ENCODE results near the gene UVRAG.

The UVRAG gene

DNA sequence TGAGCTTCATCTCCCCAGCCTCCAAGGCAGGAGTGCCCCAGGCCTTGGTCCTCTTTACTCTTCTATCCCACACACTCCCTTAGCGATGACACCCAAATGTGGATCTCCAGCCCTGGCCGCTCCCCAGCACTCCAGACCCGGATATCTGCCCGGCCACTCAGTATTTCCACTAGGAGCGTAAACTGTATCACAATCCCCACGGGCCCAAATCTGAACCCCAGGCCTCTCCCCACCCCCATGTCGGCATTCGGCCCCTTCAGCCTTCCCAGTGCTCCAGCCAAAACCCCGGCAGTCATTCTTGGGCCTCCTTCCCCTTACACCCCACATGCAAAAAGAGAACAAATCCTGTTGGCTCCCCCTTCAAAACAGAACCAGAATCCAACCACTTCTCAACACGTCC is 370.5 kb downstream of the UVRAG start:
- no peak overlapping the region for H3K4me2 ChIP-seq
- H3K9ac ChIP-seq, result no peak overlapping the region
- H3K4me1 ChIP-seq (ENCODE audit: low read depth, poor library complexity, severe bottlenecking), result no peaks in the 10 kb centered on the region
- no peaks in the 10 kb centered on the region for H3K36me3 ChIP-seq (ENCODE audit: insufficient read depth)
- no peaks in the 10 kb centered on the region for H3K79me2 ChIP-seq (ENCODE audit: insufficient read depth, low read depth)
- H3K27ac ChIP-seq, result no peak overlapping the region
- H4K20me1 ChIP-seq (ENCODE audit: insufficient read depth), result no peaks in the 10 kb centered on the region
- H3K4me3 ChIP-seq (IDR thresholded peaks at IDR 0.05; ENCODE audit: insufficient read depth, low read depth, low read length), result no peak overlapping the region
- H3K27me3 ChIP-seq (ENCODE audit: insufficient read depth, low read depth), result no peaks in the 10 kb centered on the region
- H2AFZ ChIP-seq (ENCODE audit: low read depth), result no peak overlapping the region
- TF ChIP-seq, protein P1, sequence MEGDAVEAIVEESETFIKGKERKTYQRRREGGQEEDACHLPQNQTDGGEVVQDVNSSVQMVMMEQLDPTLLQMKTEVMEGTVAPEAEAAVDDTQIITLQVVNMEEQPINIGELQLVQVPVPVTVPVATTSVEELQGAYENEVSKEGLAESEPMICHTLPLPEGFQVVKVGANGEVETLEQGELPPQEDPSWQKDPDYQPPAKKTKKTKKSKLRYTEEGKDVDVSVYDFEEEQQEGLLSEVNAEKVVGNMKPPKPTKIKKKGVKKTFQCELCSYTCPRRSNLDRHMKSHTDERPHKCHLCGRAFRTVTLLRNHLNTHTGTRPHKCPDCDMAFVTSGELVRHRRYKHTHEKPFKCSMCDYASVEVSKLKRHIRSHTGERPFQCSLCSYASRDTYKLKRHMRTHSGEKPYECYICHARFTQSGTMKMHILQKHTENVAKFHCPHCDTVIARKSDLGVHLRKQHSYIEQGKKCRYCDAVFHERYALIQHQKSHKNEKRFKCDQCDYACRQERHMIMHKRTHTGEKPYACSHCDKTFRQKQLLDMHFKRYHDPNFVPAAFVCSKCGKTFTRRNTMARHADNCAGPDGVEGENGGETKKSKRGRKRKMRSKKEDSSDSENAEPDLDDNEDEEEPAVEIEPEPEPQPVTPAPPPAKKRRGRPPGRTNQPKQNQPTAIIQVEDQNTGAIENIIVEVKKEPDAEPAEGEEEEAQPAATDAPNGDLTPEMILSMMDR (conservative IDR thresholded peaks at IDR 0.05; ENCODE audit: low read depth, low read length), result no peak

DNA sequence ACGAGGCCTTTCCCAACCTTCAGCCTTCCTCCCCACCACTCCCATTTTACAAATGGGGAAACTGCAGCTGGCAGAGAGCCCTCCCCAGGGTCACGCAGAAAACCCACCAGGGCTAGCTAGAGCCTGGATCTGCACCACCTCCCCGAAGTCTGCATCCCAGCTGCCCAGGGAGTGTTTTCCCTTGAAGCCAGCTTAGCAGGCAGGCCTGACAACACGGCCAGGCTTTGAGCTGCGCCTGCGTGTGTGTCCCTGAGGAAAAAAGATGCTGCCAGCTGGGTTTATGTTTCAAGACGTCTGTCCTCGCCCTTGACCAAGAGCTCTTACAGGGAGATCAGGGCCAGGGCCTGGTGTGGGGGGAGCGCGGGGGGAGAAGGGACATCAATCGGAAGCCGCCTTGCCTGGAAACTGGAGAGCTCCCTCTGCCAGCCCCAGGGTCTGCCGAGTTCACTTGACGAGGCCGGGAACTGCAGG is 371.0 kb downstream of the UVRAG start:
- Histone ChIP-seq H3K4me1 (ENCODE audit: low read depth, poor library complexity, severe bottlenecking) (no peaks in the 10 kb centered on the region), H3K4me2 (no peak overlapping the region), H3K79me2 (ENCODE audit: insufficient read depth, low read depth) (no peaks in the 10 kb centered on the region), H2AFZ (ENCODE audit: low read depth) (no peak overlapping the region), H3K27ac (no peak overlapping the region), H3K27me3 (ENCODE audit: insufficient read depth, low read depth) (no peaks in the 10 kb centered on the region), H4K20me1 (ENCODE audit: insufficient read depth) (no peaks in the 10 kb centered on the region), H3K9ac (no peak overlapping the region), H3K4me3 (IDR thresholded peaks at IDR 0.05; ENCODE audit: insufficient read depth, low read depth, low read length) (no peak overlapping the region), H3K36me3 (ENCODE audit: insufficient read depth) (no peaks in the 10 kb centered on the region)
- TF ChIP-seq, protein P1 (conservative IDR thresholded peaks at IDR 0.05; ENCODE audit: low read depth, low read length), result no peak

- H3K4me3 ChIP-seq (IDR thresholded peaks at IDR 0.05; ENCODE audit: insufficient read depth, low read depth, low read length), result no peak overlapping the region
- TF ChIP-seq, protein P1 (conservative IDR thresholded peaks at IDR 0.05; ENCODE audit: low read depth, low read length), result no peak
- no peak overlapping the region for H2AFZ ChIP-seq (ENCODE audit: low read depth)
- H3K27me3 ChIP-seq (ENCODE audit: insufficient read depth, low read depth), result no peaks in the 10 kb centered on the region
- no peak overlapping the region for H3K4me2 ChIP-seq
- no peak overlapping the region for H3K27ac ChIP-seq
- H3K9ac ChIP-seq, result no peak overlapping the region
- no peaks in the 10 kb centered on the region for H3K4me1 ChIP-seq (ENCODE audit: low read depth, poor library complexity, severe bottlenecking)
- H3K79me2 ChIP-seq (ENCODE audit: insufficient read depth, low read depth), result no peaks in the 10 kb centered on the region
- no peaks in the 10 kb centered on the region; the same call in 1 of the 2 replicates for H3K36me3 ChIP-seq (ENCODE audit: insufficient read depth)
- H4K20me1 ChIP-seq (ENCODE audit: insufficient read depth), result no peaks in the 10 kb centered on the region
Measured at GRCh38 chr11:76186776-76187279, 371.8 kb downstream of the UVRAG start.

DNA sequence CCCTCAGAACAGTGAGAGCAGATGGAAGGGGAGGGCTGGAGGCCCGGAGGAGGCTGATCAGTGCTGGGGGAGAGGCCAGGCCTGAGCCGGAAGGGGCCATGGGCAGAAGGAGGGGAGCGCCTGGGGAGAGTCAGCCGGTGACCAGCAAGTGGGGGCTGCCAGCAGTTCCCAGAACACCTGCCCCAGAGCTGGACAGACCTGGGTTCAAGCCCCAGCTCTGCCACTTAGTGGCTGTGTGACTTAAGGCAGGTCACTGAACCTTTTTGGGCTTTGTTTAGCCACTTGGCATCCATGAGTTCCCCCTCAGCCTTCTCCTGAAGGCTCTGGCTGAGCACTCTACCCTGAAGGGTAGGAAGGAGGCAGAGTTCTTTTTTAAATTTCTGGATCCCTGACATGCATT is 373.9 kb downstream of the UVRAG start:
- H4K20me1 ChIP-seq (ENCODE audit: insufficient read depth), result no peaks in the 10 kb centered on the region
- H3K4me1 ChIP-seq (ENCODE audit: low read depth, poor library complexity, severe bottlenecking), result no peaks in the 10 kb centered on the region
- no peak overlapping the region for H3K27ac ChIP-seq
- H2AFZ ChIP-seq (ENCODE audit: low read depth), result no peak overlapping the region
- no peaks in the 10 kb centered on the region; the same call in 1 of the 2 replicates for H3K36me3 ChIP-seq (ENCODE audit: insufficient read depth)
- no peak overlapping the region for H3K4me3 ChIP-seq (IDR thresholded peaks at IDR 0.05; ENCODE audit: insufficient read depth, low read depth, low read length)
- H3K27me3 ChIP-seq (ENCODE audit: insufficient read depth, low read depth), result no peaks in the 10 kb centered on the region
- TF ChIP-seq, protein P1 (conservative IDR thresholded peaks at IDR 0.05; ENCODE audit: low read depth, low read length), result no peak
- no peaks in the 10 kb centered on the region for H3K79me2 ChIP-seq (ENCODE audit: insufficient read depth, low read depth)
- no peak overlapping the region for H3K9ac ChIP-seq
- H3K4me2 ChIP-seq, result no peak overlapping the region
